HEK293 (cell line): ENCODE data around the gene AIF1.

Experiments used
- EGR2 ChIP-seq: fragments of 450-650 bp; formaldehyde crosslinking; IDR thresholded peaks from 2 replicates; pipeline ENCODE4 v1.5.1; 2016; ENCODE audit warnings: low read depth, missing biosample characterization, missing genetic modification characterization
- FEZF1 ChIP-seq: fragments of 450-650 bp; formaldehyde crosslinking; IDR thresholded peaks from 2 replicates; pipeline ENCODE4 v1.5.1; 2016; ENCODE audit warnings: missing biosample characterization, missing genetic modification characterization
- YY1 ChIP-seq: fragments of 450-650 bp; formaldehyde crosslinking; IDR thresholded peaks from 2 replicates; pipeline ENCODE4 v1.5.1; 2018; ENCODE audit warnings: missing biosample characterization, missing genetic modification characterization
- ZFP3 ChIP-seq: fragments of 450-650 bp; formaldehyde crosslinking; IDR thresholded peaks from 2 replicates; pipeline ENCODE4 v1.5.1; 2016; ENCODE audit warnings: low read depth, missing biosample characterization, missing genetic modification characterization
- ZNF10 ChIP-seq: fragments of 450-650 bp; formaldehyde crosslinking; IDR thresholded peaks from 2 replicates; pipeline ENCODE4 v1.5.1; 2017; ENCODE audit warnings: missing biosample characterization, missing genetic modification characterization
- ZNF132 ChIP-seq: fragments of 450-650 bp; formaldehyde crosslinking; IDR thresholded peaks from 2 replicates; pipeline ENCODE4 v1.5.1; 2017; ENCODE audit warnings: missing biosample characterization, missing genetic modification characterization, borderline replicate concordance
- ZNF155 ChIP-seq: fragments of 450-650 bp; formaldehyde crosslinking; IDR thresholded peaks from 2 replicates; pipeline ENCODE4 v1.5.1; 2016; ENCODE audit warnings: missing biosample characterization, missing genetic modification characterization
- ZNF221 ChIP-seq: fragments of 450-650 bp; formaldehyde crosslinking; IDR thresholded peaks from 2 replicates; pipeline ENCODE4 v1.5.1; 2017; ENCODE audit warnings: missing biosample characterization, missing genetic modification characterization, borderline replicate concordance
- ZNF23 ChIP-seq: fragments of 450-650 bp; formaldehyde crosslinking; IDR thresholded peaks from 2 replicates; pipeline ENCODE4 v1.5.1; 2016; ENCODE audit warnings: missing biosample characterization, missing genetic modification characterization, borderline replicate concordance
- ZNF302 ChIP-seq: fragments of 450-650 bp; formaldehyde crosslinking; IDR thresholded peaks from 2 replicates; pipeline ENCODE4 v1.5.1; 2016; ENCODE audit warnings: missing biosample characterization, missing genetic modification characterization, low read depth
- ZNF311 ChIP-seq: fragments of 450-650 bp; formaldehyde crosslinking; IDR thresholded peaks from 2 replicates; pipeline ENCODE4 v1.5.1; 2017; ENCODE audit warnings: missing biosample characterization, missing genetic modification characterization, borderline replicate concordance
- ZNF354C ChIP-seq: fragments of 450-650 bp; formaldehyde crosslinking; IDR thresholded peaks from 2 replicates; pipeline ENCODE4 v1.5.1; 2016; ENCODE audit warnings: missing biosample characterization, missing genetic modification characterization, low read depth, borderline replicate concordance
- ZNF501 ChIP-seq: fragments of 450-650 bp; formaldehyde crosslinking; IDR thresholded peaks from 2 replicates; pipeline ENCODE4 v1.5.1; 2016; ENCODE audit warnings: missing biosample characterization, missing genetic modification characterization
- ZNF596 ChIP-seq: fragments of 450-650 bp; IDR thresholded peaks from 2 replicates; pipeline ENCODE4 v1.5.0; 2018; ENCODE audit warnings: missing biosample characterization, mild to moderate bottlenecking, missing genetic modification characterization, moderate library complexity
- ZNF658 ChIP-seq: fragments of 450-650 bp; formaldehyde crosslinking; IDR thresholded peaks from 2 replicates; pipeline ENCODE4; 2016; ENCODE audit warnings: missing biosample characterization, missing genetic modification characterization
- ZNF768 ChIP-seq: fragments of 450-650 bp; formaldehyde crosslinking; IDR thresholded peaks from 2 replicates; pipeline ENCODE4 v1.5.1; 2018; ENCODE audit warnings: missing biosample characterization, mild to moderate bottlenecking, missing genetic modification characterization
- TF ChIP-seq, protein P1 (sequence below): fragments of 450-650 bp; formaldehyde crosslinking; IDR thresholded peaks from 2 replicates; pipeline ENCODE4 v1.5.1; 2016; ENCODE audit warnings: missing biosample characterization, missing genetic modification characterization
- TF ChIP-seq, protein P2 (sequence below): fragments of 450-650 bp; formaldehyde crosslinking; IDR thresholded peaks from 2 replicates; pipeline ENCODE4 v1.5.1; 2017; ENCODE audit warnings: missing biosample characterization, mild to moderate bottlenecking, missing genetic modification characterization, moderate library complexity
- TF ChIP-seq, protein P3 (sequence below): fragments of 450-650 bp; formaldehyde crosslinking; IDR thresholded peaks from 2 replicates; pipeline ENCODE4 v1.5.1; 2016; ENCODE audit warnings: missing biosample characterization, missing genetic modification characterization
- TF ChIP-seq, protein P4 (sequence below): fragments of 450-650 bp; formaldehyde crosslinking; IDR thresholded peaks from 2 replicates; pipeline ENCODE4 v1.5.1; 2016; ENCODE audit warnings: missing biosample characterization, missing genetic modification characterization, low read depth
- TF ChIP-seq, protein P5 (sequence below): fragments of 450-650 bp; formaldehyde crosslinking; IDR thresholded peaks from 2 replicates; pipeline ENCODE4 v1.5.0; 2017; ENCODE audit warnings: missing biosample characterization, missing genetic modification characterization, borderline replicate concordance
- TF ChIP-seq, protein P6 (sequence below): fragments of 450-650 bp; formaldehyde crosslinking; IDR thresholded peaks from 2 replicates; pipeline ENCODE4 v1.5.1; 2016; ENCODE audit warnings: missing biosample characterization, missing genetic modification characterization

AIF1 gene

DNA sequence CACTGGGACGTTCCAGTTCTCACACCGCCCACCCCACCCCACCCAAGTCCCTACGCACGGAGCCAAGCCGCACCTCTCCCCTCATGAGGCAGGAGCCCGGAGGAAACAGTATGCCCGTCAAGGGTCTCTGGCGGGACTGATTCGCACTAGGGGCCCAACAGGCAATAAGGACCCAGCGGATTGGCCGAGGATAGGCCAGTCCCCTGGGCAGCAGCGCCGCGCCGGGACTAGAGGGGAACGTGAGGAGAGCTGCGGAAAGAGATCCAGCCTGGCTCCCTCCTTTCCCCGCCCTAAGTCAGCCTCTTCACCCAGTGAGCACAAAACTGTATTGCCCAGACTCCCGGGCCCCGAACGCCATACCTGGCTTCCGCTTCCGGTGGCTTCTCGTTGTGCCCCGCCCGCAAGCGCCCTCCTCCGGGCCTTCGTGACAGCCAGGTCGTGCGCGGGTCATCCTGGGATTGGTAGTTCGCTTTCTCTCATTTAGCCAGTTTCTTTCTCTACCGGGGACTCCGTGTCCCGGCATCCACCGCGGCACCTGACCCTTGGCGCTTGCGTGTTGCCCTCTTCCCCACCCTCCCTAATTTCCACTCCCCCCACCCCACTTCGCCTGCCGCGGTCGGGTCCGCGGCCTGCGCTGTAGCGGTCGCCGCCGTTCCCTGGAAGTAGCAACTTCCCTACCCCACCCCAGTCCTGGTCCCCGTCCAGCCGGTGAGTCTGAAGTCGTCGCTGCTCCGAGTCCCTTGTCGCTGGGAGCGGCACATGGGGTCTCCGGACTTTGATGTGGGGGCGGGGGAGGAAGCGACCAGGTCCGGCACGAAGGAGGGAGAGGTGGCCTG, 50.7 kb downstream of the AIF1 start, which contains the start of gene CSNK2B (continued):
- TF ChIP-seq ZFP3 (no peak), EGR2 (tag by site-specific recombination) (no peak; the same call in none of the 2 replicates), ZNF10 (peak; percentile 95), ZNF23 (tag by site-specific recombination) (no peak), YY1 (tag by site-specific recombination) (peak; percentile 22; the same call in 1 of the 2 replicates), ZNF596 (tag by site-specific recombination) (no peak), ZNF221 (tag by site-specific recombination) (no peak), ZNF311 (no peak), ZNF768 (no peak), FEZF1 (tag by site-specific recombination) (no peak), ZNF501 (tag by site-specific recombination) (0 out of 2 replicates have a peak, but pooled peaks have one; percentile 36), ZNF155 (no peak), ZNF132 (tag by site-specific recombination) (no peak), ZNF658 (tag by site-specific recombination) (no peak), ZNF354C (tag by site-specific recombination) (no peak), ZNF302 (no peak)
- TF ChIP-seq, protein P1, sequence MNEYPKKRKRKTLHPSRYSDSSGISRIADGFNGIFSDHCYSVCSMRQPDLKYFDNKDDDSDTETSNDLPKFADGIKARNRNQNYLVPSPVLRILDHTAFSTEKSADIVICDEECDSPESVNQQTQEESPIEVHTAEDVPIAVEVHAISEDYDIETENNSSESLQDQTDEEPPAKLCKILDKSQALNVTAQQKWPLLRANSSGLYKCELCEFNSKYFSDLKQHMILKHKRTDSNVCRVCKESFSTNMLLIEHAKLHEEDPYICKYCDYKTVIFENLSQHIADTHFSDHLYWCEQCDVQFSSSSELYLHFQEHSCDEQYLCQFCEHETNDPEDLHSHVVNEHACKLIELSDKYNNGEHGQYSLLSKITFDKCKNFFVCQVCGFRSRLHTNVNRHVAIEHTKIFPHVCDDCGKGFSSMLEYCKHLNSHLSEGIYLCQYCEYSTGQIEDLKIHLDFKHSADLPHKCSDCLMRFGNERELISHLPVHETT (tag by site-specific recombination), result no peak
- TF ChIP-seq, protein P2, sequence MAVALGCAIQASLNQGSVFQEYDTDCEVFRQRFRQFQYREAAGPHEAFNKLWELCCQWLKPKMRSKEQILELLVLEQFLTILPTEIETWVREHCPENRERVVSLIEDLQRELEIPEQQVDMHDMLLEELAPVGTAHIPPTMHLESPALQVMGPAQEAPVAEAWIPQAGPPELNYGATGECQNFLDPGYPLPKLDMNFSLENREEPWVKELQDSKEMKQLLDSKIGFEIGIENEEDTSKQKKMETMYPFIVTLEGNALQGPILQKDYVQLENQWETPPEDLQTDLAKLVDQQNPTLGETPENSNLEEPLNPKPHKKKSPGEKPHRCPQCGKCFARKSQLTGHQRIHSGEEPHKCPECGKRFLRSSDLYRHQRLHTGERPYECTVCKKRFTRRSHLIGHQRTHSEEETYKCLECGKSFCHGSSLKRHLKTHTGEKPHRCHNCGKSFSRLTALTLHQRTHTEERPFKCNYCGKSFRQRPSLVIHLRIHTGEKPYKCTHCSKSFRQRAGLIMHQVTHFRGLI, result no peak
- TF ChIP-seq, protein P3, sequence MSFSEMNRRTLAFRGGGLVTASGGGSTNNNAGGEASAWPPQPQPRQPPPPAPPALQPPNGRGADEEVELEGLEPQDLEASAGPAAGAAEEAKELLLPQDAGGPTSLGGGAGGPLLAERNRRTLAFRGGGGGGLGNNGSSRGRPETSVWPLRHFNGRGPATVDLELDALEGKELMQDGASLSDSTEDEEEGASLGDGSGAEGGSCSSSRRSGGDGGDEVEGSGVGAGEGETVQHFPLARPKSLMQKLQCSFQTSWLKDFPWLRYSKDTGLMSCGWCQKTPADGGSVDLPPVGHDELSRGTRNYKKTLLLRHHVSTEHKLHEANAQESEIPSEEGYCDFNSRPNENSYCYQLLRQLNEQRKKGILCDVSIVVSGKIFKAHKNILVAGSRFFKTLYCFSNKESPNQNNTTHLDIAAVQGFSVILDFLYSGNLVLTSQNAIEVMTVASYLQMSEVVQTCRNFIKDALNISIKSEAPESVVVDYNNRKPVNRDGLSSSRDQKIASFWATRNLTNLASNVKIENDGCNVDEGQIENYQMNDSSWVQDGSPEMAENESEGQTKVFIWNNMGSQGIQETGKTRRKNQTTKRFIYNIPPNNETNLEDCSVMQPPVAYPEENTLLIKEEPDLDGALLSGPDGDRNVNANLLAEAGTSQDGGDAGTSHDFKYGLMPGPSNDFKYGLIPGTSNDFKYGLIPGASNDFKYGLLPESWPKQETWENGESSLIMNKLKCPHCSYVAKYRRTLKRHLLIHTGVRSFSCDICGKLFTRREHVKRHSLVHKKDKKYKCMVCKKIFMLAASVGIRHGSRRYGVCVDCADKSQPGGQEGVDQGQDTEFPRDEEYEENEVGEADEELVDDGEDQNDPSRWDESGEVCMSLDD (tag by site-specific recombination), result no peak
- TF ChIP-seq, protein P4, sequence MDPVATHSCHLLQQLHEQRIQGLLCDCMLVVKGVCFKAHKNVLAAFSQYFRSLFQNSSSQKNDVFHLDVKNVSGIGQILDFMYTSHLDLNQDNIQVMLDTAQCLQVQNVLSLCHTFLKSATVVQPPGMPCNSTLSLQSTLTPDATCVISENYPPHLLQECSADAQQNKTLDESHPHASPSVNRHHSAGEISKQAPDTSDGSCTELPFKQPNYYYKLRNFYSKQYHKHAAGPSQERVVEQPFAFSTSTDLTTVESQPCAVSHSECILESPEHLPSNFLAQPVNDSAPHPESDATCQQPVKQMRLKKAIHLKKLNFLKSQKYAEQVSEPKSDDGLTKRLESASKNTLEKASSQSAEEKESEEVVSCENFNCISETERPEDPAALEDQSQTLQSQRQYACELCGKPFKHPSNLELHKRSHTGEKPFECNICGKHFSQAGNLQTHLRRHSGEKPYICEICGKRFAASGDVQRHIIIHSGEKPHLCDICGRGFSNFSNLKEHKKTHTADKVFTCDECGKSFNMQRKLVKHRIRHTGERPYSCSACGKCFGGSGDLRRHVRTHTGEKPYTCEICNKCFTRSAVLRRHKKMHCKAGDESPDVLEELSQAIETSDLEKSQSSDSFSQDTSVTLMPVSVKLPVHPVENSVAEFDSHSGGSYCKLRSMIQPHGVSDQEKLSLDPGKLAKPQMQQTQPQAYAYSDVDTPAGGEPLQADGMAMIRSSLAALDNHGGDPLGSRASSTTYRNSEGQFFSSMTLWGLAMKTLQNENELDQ (tag by site-specific recombination), result no peak
- TF ChIP-seq, protein P5, sequence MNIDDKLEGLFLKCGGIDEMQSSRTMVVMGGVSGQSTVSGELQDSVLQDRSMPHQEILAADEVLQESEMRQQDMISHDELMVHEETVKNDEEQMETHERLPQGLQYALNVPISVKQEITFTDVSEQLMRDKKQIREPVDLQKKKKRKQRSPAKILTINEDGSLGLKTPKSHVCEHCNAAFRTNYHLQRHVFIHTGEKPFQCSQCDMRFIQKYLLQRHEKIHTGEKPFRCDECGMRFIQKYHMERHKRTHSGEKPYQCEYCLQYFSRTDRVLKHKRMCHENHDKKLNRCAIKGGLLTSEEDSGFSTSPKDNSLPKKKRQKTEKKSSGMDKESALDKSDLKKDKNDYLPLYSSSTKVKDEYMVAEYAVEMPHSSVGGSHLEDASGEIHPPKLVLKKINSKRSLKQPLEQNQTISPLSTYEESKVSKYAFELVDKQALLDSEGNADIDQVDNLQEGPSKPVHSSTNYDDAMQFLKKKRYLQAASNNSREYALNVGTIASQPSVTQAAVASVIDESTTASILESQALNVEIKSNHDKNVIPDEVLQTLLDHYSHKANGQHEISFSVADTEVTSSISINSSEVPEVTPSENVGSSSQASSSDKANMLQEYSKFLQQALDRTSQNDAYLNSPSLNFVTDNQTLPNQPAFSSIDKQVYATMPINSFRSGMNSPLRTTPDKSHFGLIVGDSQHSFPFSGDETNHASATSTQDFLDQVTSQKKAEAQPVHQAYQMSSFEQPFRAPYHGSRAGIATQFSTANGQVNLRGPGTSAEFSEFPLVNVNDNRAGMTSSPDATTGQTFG (tag by site-specific recombination), result no peak
- TF ChIP-seq, protein P6, sequence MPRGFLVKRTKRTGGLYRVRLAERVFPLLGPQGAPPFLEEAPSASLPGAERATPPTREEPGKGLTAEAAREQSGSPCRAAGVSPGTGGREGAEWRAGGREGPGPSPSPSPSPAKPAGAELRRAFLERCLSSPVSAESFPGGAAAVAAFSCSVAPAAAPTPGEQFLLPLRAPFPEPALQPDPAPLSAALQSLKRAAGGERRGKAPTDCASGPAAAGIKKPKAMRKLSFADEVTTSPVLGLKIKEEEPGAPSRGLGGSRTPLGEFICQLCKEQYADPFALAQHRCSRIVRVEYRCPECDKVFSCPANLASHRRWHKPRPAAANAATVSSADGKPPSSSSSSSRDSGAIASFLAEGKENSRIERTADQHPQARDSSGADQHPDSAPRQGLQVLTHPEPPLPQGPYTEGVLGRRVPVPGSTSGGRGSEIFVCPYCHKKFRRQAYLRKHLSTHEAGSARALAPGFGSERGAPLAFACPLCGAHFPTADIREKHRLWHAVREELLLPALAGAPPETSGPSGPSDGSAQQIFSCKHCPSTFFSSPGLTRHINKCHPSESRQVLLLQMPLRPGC, result no peak
